ENCODE data around the gene SERTAD3. TPM values are rescaled to one million over a fixed set of nuclear protein-coding genes. Genes with fewer than 3 reads are reported as not detected.

Gene SERTAD3
- total and polyA plus RNA-seq, 2 of the 4 experiments (the other 2 are of a cell fraction): 20.5 to 23.3 TPM

DNA sequence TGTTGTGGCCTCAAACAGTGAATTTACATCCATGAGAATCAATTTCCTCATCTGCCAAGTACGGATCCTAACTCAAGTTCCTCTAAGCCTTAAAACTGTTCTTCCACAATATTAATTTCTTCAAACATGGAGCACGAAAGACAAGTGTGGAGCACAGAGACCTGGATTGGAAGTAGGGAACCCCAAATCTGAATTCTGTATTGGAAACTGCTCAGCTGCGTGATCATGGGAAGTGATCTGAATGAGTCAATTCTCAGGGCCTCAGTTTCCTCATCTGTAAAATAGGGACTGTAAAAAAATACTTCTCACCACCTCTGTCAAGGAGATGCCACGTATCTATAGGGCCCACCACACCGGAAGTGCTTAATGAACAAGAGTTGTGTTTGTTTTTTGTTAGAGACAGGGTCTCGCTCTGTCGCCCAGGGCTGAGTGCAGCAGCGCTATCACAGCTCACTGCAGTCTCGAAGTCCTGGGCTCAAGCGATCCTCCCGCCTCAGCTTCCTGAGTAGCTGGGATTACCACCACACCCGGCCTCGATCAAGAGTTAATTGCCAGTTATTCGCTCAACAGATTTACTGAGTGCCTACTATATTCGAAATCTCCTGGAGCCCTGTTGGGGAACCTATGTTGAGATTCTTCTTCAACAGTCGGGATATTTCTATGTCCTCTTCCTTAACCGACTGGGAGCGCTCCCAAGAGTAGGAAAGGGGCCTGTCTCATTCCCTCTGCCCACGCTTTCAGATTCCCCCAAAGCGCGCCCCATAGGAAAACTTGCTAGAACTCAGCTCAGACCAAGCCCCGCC is 1.6 kb downstream of the SERTAD3 start:
- H4K91ac ChIP-seq (ENCODE audit: insufficient read depth, low read depth, low read length): peak overlapping the region; percentile 16; the same call in 1 of the 2 replicates
- peaks cover 19% of the 10 kb centered on the region for H3K36me3 ChIP-seq (ENCODE audit: control insufficient read depth, insufficient read depth, low read length)
- H3K27me3 ChIP-seq (ENCODE audit: control insufficient read depth, insufficient read depth, low read length): no peaks in the 10 kb centered on the region
- CTCF ChIA-PET: interaction anchor here (0.7 to 1.3 kb wide), 3 partner anchors 18 to 160 kb away, joined by 3 read pairs; no protein-coding TSS in a partner anchor
- H3K27ac ChIP-seq (ENCODE audit: insufficient read depth, low read length): peak overlapping the region; percentile 82
- H2AK5ac ChIP-seq (ENCODE audit: low read depth, low read length): peak overlapping the region; percentile 80
- peak overlapping the region; percentile 61 for H2AFZ ChIP-seq (replicated peaks; ENCODE audit: low read length, poor library complexity)
- no peak overlapping the region for H2BK15ac ChIP-seq (ENCODE audit: low read depth, low read length)
- H2AK9ac ChIP-seq (replicated peaks; ENCODE audit: low read depth, low read length, poor library complexity): peak overlapping the region; percentile 90
- BruUV-seq (replicated peaks): no TSS peak
- H4K20me1 ChIP-seq (ENCODE audit: insufficient read depth, low read length): peaks cover 33% of the 10 kb centered on the region
- H3K9ac ChIP-seq (ENCODE audit: low read depth, low read length): peak overlapping the region; percentile 84
- in situ Hi-C loops (cut with MboI; ENCODE audit: low sequenced_read_pairs): no loop called here
- peak overlapping the region; percentile 42 for H3K4ac ChIP-seq (ENCODE audit: low read depth, low read length)
- no peak for ATAC-seq (ENCODE audit: low read depth)
- no peak overlapping the region for H2BK120ac ChIP-seq (ENCODE audit: low read depth, low read length)
- no peaks in the 10 kb centered on the region; the same call in 1 of the 2 replicates for H3K9me1 ChIP-seq (ENCODE audit: insufficient read depth, low read length)
- H3K4me1 ChIP-seq (ENCODE audit: control insufficient read depth, insufficient read depth, low read length): peaks cover 2% of the 10 kb centered on the region
- peak overlapping the region; percentile 21; the same call in 1 of the 2 replicates for H4K5ac ChIP-seq (ENCODE audit: low read depth, low read length)
- H3K23ac ChIP-seq (ENCODE audit: low read depth, low read length): peak overlapping the region; percentile 44
- peak overlapping the region; percentile 31 to 73; a peak in 2 of 4 replicates for H4K8ac ChIP-seq (ENCODE audit: low read depth in 2 of 2, low read length in 2 of 2)
- POLR2A ChIA-PET (ENCODE audit: unreplicated experiment): interaction anchor here (0.9 to 1.0 kb wide), 2 partner anchors 9 to 22 kb away, joined by 4 read pairs; partner anchors contain the start of gene BLVRB
- no peak overlapping the region for H2BK20ac ChIP-seq (ENCODE audit: low read depth, low read length)
- 9% methylated on average over 8 of the region's 22 CpGs; no CpG with 5 or more reads in 1 of the 2 experiments for whole genome bisulfite sequencing, 2 experiments (ENCODE audit: extremely low coverage in 2 of 2, insufficient read length in 1 of 2)
- H3K9me3 ChIP-seq (ENCODE audit: control insufficient read depth, insufficient read depth, low read length): no peaks in the 10 kb centered on the region
- H3K79me1 ChIP-seq (ENCODE audit: low read depth in 1 of 2, low read length in 2 of 2): peaks cover 16 to 44% of the 10 kb centered on the region in 2 experiments; a peak in 3 of 4 replicates
- peak overlapping the region; percentile 71 for H2BK5ac ChIP-seq (ENCODE audit: low read depth, low read length, poor library complexity, severe bottlenecking)
- peak overlapping the region; percentile 95 for H3K4me2 ChIP-seq (ENCODE audit: low read depth, low read length)
- H3K4me3 ChIP-seq (ENCODE audit: insufficient read depth, low read depth, low read length): peak overlapping the region; percentile 59
- peak overlapping the region; percentile 58 for H3K56ac ChIP-seq (ENCODE audit: extremely low read depth, insufficient read depth, low read length)
- no peak overlapping the region for H3K18ac ChIP-seq (ENCODE audit: low read depth, low read length)
- no peak for DNase-seq
- intact Hi-C loops (cut with micrococcal nuclease): loop anchor here (1.0 to 5.0 kb wide), 5 partner anchors 17 to 205 kb away; partner anchors contain the start of genes C19orf47, PLD3 and SERTAD1
- dilution Hi-C loops (cut with HindIII; ENCODE audit: low sequenced_read_pairs, unreplicated experiment): no loop called here
- H3K14ac ChIP-seq (replicated peaks; ENCODE audit: low read depth, low read length): peak overlapping the region; percentile 68
- TF ChIP-seq BHLHE40 (IDR thresholded peaks at IDR 0.05; ENCODE audit: low read depth, low read length): no peak
- 0 out of 2 replicates have a peak, but pooled peaks have one; percentile 15 for TF ChIP-seq SMC3 (IDR thresholded peaks at IDR 0.05; ENCODE audit: low read depth, low read length)
- no peak for TF ChIP-seq RAD21 (IDR thresholded peaks at IDR 0.05; ENCODE audit: low read length)
- no peak for TF ChIP-seq NFE2L2 (IDR thresholded peaks at IDR 0.05; ENCODE audit: low read depth, low read length)
- no peak for TF ChIP-seq CEBPB (IDR thresholded peaks at IDR 0.05; ENCODE audit: low read depth, low read length)
- no peak for TF ChIP-seq MAFK (IDR thresholded peaks at IDR 0.05; ENCODE audit: low read depth, low read length)
- no peak for TF ChIP-seq MAZ (IDR thresholded peaks at IDR 0.05; ENCODE audit: borderline replicate concordance, low read depth, low read length)
- no peak for TF ChIP-seq MXI1 (IDR thresholded peaks at IDR 0.05; ENCODE audit: borderline replicate concordance, low read depth, low read length)
- TF ChIP-seq, protein P1, sequence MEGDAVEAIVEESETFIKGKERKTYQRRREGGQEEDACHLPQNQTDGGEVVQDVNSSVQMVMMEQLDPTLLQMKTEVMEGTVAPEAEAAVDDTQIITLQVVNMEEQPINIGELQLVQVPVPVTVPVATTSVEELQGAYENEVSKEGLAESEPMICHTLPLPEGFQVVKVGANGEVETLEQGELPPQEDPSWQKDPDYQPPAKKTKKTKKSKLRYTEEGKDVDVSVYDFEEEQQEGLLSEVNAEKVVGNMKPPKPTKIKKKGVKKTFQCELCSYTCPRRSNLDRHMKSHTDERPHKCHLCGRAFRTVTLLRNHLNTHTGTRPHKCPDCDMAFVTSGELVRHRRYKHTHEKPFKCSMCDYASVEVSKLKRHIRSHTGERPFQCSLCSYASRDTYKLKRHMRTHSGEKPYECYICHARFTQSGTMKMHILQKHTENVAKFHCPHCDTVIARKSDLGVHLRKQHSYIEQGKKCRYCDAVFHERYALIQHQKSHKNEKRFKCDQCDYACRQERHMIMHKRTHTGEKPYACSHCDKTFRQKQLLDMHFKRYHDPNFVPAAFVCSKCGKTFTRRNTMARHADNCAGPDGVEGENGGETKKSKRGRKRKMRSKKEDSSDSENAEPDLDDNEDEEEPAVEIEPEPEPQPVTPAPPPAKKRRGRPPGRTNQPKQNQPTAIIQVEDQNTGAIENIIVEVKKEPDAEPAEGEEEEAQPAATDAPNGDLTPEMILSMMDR (conservative IDR thresholded peaks at IDR 0.05; ENCODE audit: low read depth, low read length): no peak
- TF ChIP-seq, protein P2, sequence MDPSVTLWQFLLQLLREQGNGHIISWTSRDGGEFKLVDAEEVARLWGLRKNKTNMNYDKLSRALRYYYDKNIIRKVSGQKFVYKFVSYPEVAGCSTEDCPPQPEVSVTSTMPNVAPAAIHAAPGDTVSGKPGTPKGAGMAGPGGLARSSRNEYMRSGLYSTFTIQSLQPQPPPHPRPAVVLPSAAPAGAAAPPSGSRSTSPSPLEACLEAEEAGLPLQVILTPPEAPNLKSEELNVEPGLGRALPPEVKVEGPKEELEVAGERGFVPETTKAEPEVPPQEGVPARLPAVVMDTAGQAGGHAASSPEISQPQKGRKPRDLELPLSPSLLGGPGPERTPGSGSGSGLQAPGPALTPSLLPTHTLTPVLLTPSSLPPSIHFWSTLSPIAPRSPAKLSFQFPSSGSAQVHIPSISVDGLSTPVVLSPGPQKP (IDR thresholded peaks at IDR 0.05; ENCODE audit: borderline replicate concordance, low read depth, low read length): no peak
- no peak for TF ChIP-seq RCOR1 (IDR thresholded peaks at IDR 0.05; ENCODE audit: insufficient replicate concordance, low read length)
- peak; percentile 74 for TF ChIP-seq POLR2A (IDR thresholded peaks at IDR 0.05; ENCODE audit: low read depth, low read length)
- TF ChIP-seq, protein P3, sequence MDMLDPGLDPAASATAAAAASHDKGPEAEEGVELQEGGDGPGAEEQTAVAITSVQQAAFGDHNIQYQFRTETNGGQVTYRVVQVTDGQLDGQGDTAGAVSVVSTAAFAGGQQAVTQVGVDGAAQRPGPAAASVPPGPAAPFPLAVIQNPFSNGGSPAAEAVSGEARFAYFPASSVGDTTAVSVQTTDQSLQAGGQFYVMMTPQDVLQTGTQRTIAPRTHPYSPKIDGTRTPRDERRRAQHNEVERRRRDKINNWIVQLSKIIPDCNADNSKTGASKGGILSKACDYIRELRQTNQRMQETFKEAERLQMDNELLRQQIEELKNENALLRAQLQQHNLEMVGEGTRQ (IDR thresholded peaks at IDR 0.05; ENCODE audit: low read depth, low read length): no peak

All from IMR-90 (cell line).